Measurements from ENCODE around the gene GAPT.

Gene GAPT

GRCh38 chr5:58491216-58491892 is at the start of gene GAPT:
TSS of gene GAPT (plus strand) at chr5:58491435. CDS start at chr5:58494537, 3,102 bp downstream.
- DNase-seq, result no peak

GRCh38 chr5:58444805-58445204 is 46.4 kb upstream of the GAPT start:
- no peak for DNase-seq

- no peak for DNase-seq
These were observed 45.2 kb upstream of the GAPT start for GRCh38 chr5:58446024-58446423.

DNA sequence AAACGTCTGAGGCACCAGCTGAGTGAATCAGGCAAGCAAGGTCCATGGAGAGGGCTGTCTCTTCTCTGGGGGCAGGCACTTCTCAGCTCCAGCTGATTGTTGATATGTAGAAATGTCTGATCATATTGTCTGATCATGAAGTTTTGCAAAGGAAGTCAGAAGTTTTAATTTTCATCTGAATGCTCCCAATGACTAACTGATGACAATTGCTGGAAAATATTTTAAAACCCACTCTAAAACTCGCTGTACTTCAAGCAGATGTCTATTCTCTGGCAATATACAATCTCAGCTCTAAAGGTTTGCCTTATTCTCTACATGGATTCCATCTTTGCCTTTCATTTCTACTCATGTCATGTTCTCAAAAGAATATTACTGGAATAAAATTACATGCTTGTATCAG is 44.0 kb upstream of the GAPT start:
- no peak for DNase-seq

- no peak for DNase-seq
These were observed 41.2 kb upstream of the GAPT start for GRCh38 chr5:58450018-58450417.

DNA sequence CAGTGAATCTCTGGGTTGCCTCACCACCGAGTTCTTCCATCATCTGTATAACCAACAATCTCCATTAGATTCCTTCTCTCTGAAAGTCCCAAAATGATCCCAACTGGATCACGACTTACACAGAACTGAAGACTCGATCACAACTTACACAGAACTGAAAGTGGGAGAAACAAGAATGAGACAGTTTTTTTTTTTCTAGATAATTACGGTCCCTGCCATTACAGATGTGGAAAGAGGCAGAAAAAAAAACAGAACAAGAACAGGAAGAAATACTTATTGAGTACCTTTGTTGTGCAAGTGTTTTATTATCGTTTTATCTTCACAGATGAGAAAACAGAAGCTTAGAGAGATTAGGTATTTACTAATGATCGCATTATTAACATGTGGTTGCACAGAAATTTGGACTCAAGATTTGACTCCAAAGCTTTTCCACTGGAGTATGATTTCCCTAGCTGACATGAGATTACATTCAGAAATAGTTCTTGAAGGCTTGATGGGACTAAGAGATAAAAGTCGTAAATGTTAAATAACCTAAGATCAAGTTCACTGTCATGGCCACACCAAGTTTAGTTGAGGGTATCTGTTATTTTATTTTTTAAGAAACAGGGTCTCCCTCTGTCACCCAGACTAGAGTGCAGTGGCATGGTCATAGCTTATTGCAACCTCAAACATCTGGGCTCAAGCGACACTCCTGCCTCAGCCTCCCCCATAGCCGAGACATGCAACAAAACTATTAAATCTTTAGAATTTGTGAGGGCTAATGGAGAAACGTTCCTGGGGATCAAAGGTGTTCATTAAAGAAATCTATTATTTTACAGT is 40.2 kb upstream of the GAPT start:
- DNase-seq, result no peak

- DNase-seq, result no peak
These were observed 39.3 kb upstream of the GAPT start for GRCh38 chr5:58451732-58452565.

GRCh38 chr5:58452566-58453258 is 38.5 kb upstream of the GAPT start:
- no peak for DNase-seq

DNA sequence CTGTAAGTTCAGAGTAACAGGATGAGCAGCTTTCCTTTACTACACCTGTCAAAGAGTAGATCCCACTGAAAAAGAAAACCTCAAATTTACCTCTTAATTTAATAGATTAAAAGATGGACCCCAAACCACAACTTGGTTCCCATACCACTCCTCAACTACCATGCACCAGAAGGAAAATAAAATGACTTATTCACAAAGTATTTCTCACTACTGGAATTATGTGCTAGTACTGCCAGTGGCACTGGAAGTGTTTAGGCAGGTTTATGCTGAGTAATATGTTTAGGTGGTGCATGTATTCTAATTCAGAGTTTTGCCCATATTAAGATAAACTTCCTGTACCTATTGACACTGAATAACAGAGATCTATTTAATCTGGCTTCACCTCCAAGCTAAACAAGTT is 37.9 kb upstream of the GAPT start:
- no peak for DNase-seq

GRCh38 chr5:58454025-58454424 is 37.2 kb upstream of the GAPT start:
- no peak for DNase-seq

GRCh38 chr5:58455066-58455465 is 36.2 kb upstream of the GAPT start:
- no peak for DNase-seq

GRCh38 chr5:58455480-58455879 is 35.8 kb upstream of the GAPT start:
- DNase-seq, result no peak

- no peak for DNase-seq
These were observed 35.2 kb upstream of the GAPT start for GRCh38 chr5:58456026-58456425.

- no peak for DNase-seq
These were observed 34.7 kb upstream of the GAPT start for GRCh38 chr5:58456486-58456885.

GRCh38 chr5:58457050-58457449 is 34.2 kb upstream of the GAPT start:
- DNase-seq, result no peak

DNA sequence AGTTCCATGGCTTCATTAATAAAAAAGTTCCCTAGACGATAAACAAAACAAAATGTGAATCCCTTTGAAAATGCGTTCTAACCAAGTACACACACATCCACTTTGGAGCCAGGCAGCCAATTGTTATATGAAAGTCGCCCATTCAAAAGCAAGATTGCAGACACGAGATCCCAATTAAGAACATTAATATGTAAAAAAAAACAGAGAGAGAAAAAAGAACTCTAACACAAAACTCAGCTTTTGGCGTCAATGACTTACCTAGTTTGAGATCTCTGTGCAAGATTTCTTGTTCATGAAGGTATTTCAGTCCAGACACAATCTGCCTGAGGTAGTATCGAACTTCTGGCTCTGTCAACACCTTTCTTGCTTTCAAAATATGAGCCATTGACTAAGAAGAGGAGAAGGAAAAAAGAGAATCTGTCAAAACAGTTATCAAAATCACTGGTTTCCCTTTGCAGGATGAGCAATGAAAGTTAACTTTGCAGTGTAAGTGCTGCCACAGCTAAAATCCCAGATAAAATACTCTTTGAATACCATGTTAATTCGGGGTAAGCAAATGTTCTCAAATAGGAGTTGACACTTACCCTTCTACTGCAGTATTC is 33.0 kb upstream of the GAPT start:
- no peak for DNase-seq

- no peak for DNase-seq
These were observed 32.5 kb upstream of the GAPT start for GRCh38 chr5:58458743-58459145.

DNA sequence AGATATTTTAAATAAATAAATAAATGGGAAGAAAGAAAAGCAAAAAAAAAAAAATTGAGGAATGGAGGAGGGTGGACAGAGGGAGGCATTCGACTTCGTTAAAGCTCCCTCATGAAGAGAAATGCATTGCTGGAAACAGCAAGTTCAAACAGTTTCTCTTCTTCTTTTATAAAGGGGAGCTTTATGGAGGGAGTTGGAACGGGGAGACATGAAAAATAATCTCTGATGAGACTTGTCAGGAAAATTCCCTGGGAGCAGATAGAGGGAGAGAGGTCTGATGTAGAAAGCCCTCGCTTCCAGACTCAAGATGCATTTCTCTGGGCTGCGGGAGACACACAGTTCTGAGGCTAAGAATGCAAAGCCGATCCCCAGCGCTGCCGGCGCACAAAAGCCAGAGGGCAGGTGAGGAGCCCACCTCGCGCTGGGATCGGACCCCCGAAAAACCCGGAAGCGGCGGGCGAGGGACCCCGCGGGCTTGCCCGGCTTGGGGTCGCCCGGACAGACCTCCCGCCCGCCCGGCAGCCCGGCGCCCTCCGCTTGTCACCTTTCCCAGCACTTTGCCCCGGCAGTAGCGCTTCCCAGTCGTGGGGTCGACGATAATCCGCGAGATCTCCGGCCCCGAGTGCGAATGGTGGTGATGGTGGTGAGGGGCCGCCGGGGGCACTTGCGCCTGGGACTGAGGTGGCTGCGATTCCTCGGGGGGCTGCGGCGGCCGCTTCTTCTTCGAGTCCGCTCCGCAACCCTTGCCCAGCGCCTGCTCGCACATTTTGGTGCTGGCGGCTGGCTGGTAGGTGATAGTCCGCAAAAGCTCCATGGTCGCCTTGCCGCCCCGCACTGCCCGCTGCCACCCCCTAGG is 31.9 kb upstream of the GAPT start:
- no peak for DNase-seq

DNA sequence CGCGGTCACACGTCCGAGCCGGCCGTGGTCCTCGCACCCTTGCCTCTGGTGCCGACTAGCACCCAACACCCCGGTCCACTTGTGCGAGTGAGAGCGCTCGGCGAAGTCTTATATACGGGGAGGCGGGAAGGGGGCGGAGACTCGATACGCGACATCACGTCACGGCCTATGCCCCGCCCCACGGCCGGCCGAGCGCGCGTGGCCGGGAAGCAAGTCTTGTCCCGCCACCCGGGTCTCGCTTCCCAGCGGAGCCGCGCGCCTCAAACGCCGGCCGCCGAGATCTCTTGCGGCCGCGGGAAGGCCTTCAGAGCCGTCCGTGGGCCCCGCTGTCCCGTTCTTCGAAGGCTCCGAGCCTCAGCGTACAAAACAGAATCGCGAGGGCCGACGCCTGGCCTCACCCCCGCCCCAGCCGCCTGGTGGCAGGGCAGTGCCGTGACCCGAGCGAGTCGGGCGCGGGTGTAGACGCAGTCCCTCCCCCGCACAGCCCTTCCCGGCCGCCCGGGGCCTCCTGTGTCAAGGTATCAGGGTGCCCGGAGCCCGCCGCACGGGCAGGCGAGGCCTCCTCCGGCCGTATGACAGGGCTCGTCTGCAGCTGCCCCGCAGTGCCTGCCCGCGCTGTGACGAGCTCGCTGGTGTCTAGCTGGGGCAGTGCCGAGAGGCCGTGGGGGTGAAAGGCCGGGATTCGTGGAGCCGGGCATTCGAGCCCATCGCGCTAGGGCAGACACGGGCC is 31.1 kb upstream of the GAPT start, which contains the start of gene PLK2:
Gene PLK2, minus strand, starts transcription at position 85 of the 730 bp plus-strand sequence. CDS start 127 bp downstream, outside the sequence.
- peak; percentile 36 for DNase-seq

DNA sequence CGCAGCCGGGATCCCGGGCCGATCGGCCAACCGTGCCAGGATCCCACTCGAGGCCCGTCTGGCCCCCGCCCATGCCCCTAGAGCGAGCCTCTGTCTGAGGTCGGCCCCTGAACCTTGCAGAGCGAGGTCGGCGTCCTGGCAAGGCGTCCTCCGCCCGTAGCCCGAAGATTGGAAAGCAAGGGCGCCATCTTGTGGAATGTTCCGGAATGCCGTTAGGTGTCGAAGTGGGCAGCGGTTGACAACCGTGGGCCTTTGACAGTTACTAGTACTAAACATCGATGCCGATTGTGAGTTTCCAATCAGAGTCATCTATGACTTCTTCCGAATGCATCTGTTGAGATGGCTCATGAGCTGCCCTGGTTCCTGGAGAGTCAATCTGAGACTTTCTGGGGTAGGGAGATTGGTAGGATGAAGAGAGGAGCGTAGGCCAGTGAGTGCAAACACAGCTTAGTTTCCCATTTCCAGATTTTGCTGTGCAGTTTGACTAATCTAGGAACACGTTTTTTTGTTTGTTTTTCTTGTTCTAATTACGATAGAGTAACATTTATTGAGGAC is 30.4 kb upstream of the GAPT start:
- DNase-seq, result peak; percentile 35
